ENCODE results near the gene FHL5.
"Not testable (repeated sequence)": the region's sequence is repeated elsewhere in the genome, so short reads cannot be mapped to it uniquely, and the experiment has no call there.

Gene FHL5

GRCh38 chr6:96611342-96611991, 48.5 kb downstream of the FHL5 start:
- no peak for TF ChIP-seq L3MBTL2 (conservative IDR thresholded peaks at IDR 0.05)
- TF ChIP-seq NFRKB (IDR thresholded peaks at IDR 0.05): no peak
- no peak for TF ChIP-seq FOXK2 (IDR thresholded peaks at IDR 0.05)
- TF ChIP-seq ELF4 (IDR thresholded peaks at IDR 0.05): no peak
- TF ChIP-seq PKNOX1 (IDR thresholded peaks at IDR 0.05): no peak
- TF ChIP-seq TARDBP (IDR thresholded peaks at IDR 0.05): no peak
- TF ChIP-seq SUZ12 (IDR thresholded peaks at IDR 0.05): no peak
- no peak for TF ChIP-seq ARNT (IDR thresholded peaks at IDR 0.05)
- no peak for TF ChIP-seq CTBP1 (IDR thresholded peaks at IDR 0.05; ENCODE audit: borderline replicate concordance)
- TF ChIP-seq FOXA1 (IDR thresholded peaks at IDR 0.05): no peak
- TF ChIP-seq LEF1 (IDR thresholded peaks at IDR 0.05; ENCODE audit: borderline replicate concordance): no peak
- TF ChIP-seq SP1 (IDR thresholded peaks at IDR 0.05): no peak
- ChIA-PET CTCF (no interaction called here), POLR2A (no interaction called here)
- DNase-seq (ENCODE audit: extremely low spot score): no peak

- no peak for DNase-seq (ENCODE audit: extremely low spot score)
- ChIA-PET POLR2A (no interaction called here), CTCF (interaction anchor here (0.6 kb wide), 1 partner anchor 286 kb away, joined by 3 read pairs; no protein-coding TSS in a partner anchor)
- no peak for TF ChIP-seq FOXK2 (IDR thresholded peaks at IDR 0.05)
- no peak for TF ChIP-seq FOXA1 (IDR thresholded peaks at IDR 0.05)
- TF ChIP-seq SP1 (IDR thresholded peaks at IDR 0.05): no peak
- no peak for TF ChIP-seq ELF4 (IDR thresholded peaks at IDR 0.05)
These were observed 50.5 kb downstream of the FHL5 start for GRCh38 chr6:96613291-96613999.

- CTCF ChIA-PET: no interaction called here
- DNase-seq (ENCODE audit: extremely low spot score): no peak
- POLR2A ChIA-PET: no interaction called here
- no peak for TF ChIP-seq ZNF384 (IDR thresholded peaks at IDR 0.05)
- no peak for TF ChIP-seq HDGF (IDR thresholded peaks at IDR 0.05; ENCODE audit: borderline replicate concordance)
- TF ChIP-seq TARDBP (IDR thresholded peaks at IDR 0.05): no peak
- no peak for TF ChIP-seq NFRKB (IDR thresholded peaks at IDR 0.05)
- no peak for TF ChIP-seq ARNT (IDR thresholded peaks at IDR 0.05)
- no peak for TF ChIP-seq LEF1 (IDR thresholded peaks at IDR 0.05; ENCODE audit: borderline replicate concordance)
- no peak for TF ChIP-seq L3MBTL2 (conservative IDR thresholded peaks at IDR 0.05)
- TF ChIP-seq BHLHE40 (IDR thresholded peaks at IDR 0.05; ENCODE audit: borderline replicate concordance): no peak
- no peak for TF ChIP-seq PKNOX1 (IDR thresholded peaks at IDR 0.05)
These were observed 57.9 kb downstream of the FHL5 start for GRCh38 chr6:96620851-96621250.

- no peak for DNase-seq (ENCODE audit: extremely low spot score)
- TF ChIP-seq NFRKB (IDR thresholded peaks at IDR 0.05): no peak
- TF ChIP-seq ARNT (IDR thresholded peaks at IDR 0.05): no peak
- no peak for TF ChIP-seq SP1 (IDR thresholded peaks at IDR 0.05)
- TF ChIP-seq FOXA1 (IDR thresholded peaks at IDR 0.05): no peak
- no peak for TF ChIP-seq LEF1 (IDR thresholded peaks at IDR 0.05; ENCODE audit: borderline replicate concordance)
- CTCF ChIA-PET: no interaction called here
- POLR2A ChIA-PET: no interaction called here
These were observed 59.1 kb downstream of the FHL5 start for GRCh38 chr6:96621983-96622382.

GRCh38 chr6:96624957-96625356, 62.0 kb downstream of the FHL5 start:
- CTCF ChIA-PET: no interaction called here
- no peak for DNase-seq (ENCODE audit: extremely low spot score)
- no peak for TF ChIP-seq TARDBP (IDR thresholded peaks at IDR 0.05)
- TF ChIP-seq L3MBTL2 (conservative IDR thresholded peaks at IDR 0.05): no peak
- TF ChIP-seq FOXM1 (IDR thresholded peaks at IDR 0.05; ENCODE audit: borderline replicate concordance): no peak
- TF ChIP-seq SUZ12 (IDR thresholded peaks at IDR 0.05): no peak
- TF ChIP-seq FOXK2 (IDR thresholded peaks at IDR 0.05): no peak
- no peak for TF ChIP-seq ELF4 (IDR thresholded peaks at IDR 0.05)
- TF ChIP-seq LEF1 (IDR thresholded peaks at IDR 0.05; ENCODE audit: borderline replicate concordance): no peak
- no peak for TF ChIP-seq ZNF384 (IDR thresholded peaks at IDR 0.05)
- no peak for TF ChIP-seq NFRKB (IDR thresholded peaks at IDR 0.05)
- no peak for TF ChIP-seq BHLHE40 (IDR thresholded peaks at IDR 0.05; ENCODE audit: borderline replicate concordance)
- no peak for TF ChIP-seq ARNT (IDR thresholded peaks at IDR 0.05)
- TF ChIP-seq FOXA1 (IDR thresholded peaks at IDR 0.05): no peak
- POLR2A ChIA-PET: no interaction called here

- peak; percentile 35 for DNase-seq (ENCODE audit: extremely low spot score)
- POLR2A ChIA-PET: no interaction called here
- CTCF ChIA-PET: interaction anchor here (0.5 to 1.2 kb wide), 6 partner anchors 10 to 432 kb away, joined by 3 to 12 read pairs (median 6); no protein-coding TSS in a partner anchor
- no peak for TF ChIP-seq FOXA1 (IDR thresholded peaks at IDR 0.05)
- peak; percentile 94 for TF ChIP-seq ZNF384 (IDR thresholded peaks at IDR 0.05)
- no peak for TF ChIP-seq CTBP1 (IDR thresholded peaks at IDR 0.05; ENCODE audit: borderline replicate concordance)
- no peak for TF ChIP-seq SP1 (IDR thresholded peaks at IDR 0.05)
- no peak for TF ChIP-seq FOXM1 (IDR thresholded peaks at IDR 0.05; ENCODE audit: borderline replicate concordance)
- no peak for TF ChIP-seq SUZ12 (IDR thresholded peaks at IDR 0.05)
These were observed 63.9 kb downstream of the FHL5 start for GRCh38 chr6:96626759-96627364.

GRCh38 chr6:96631248-96631647, 68.3 kb downstream of the FHL5 start:
- CTCF ChIA-PET: no interaction called here
- no peak for DNase-seq (ENCODE audit: extremely low spot score)
- POLR2A ChIA-PET: no interaction called here
- TF ChIP-seq HDGF (IDR thresholded peaks at IDR 0.05; ENCODE audit: borderline replicate concordance) (no peak), ARNT (IDR thresholded peaks at IDR 0.05) (no peak), CTBP1 (IDR thresholded peaks at IDR 0.05; ENCODE audit: borderline replicate concordance) (no peak), L3MBTL2 (conservative IDR thresholded peaks at IDR 0.05) (no peak), SUZ12 (IDR thresholded peaks at IDR 0.05) (no peak), NFRKB (IDR thresholded peaks at IDR 0.05) (no peak), TARDBP (IDR thresholded peaks at IDR 0.05) (no peak), PKNOX1 (IDR thresholded peaks at IDR 0.05) (no peak), BHLHE40 (IDR thresholded peaks at IDR 0.05; ENCODE audit: borderline replicate concordance) (no peak), ZNF384 (IDR thresholded peaks at IDR 0.05) (no peak), ELF4 (IDR thresholded peaks at IDR 0.05) (no peak)

- DNase-seq (ENCODE audit: extremely low spot score); CTCF ChIA-PET; POLR2A ChIA-PET: not testable (repeated sequence)
These were observed 75.1 kb downstream of the FHL5 start for GRCh38 chr6:96637979-96638378.
